Measurements from ENCODE around the gene YIPF6. TPM values are rescaled to one million over a fixed set of nuclear protein-coding genes. Genes with fewer than 3 reads are reported as not detected.
"Not testable (repeated sequence)": the region's sequence is repeated elsewhere in the genome, so short reads cannot be mapped to it uniquely, and the experiment has no call there.

The YIPF6 gene
- total RNA-seq, 2 experiments from 2014 or later = 14.3 to 15.9 TPM

DNA sequence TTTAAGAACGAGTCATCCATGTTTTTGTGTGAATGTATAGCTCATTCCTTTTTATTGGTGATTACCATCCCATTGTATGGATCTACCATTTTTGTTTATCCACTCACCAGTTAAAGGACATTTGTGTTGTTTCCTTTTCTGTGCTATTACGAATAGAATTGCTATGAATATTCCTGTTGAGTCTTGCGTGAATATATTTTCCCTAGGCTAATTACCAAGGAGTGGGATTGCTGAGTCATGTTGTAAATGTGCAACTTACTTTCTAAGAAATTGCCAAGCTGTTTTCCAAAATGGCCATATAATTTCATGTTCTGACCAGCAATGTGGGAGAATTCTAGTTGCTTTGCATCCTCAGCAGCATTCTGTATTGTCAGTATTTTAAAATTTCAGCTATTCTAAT lies 51.3 kb downstream of the YIPF6 start:
- Mint-ChIP-seq H3K27ac (no peak overlapping the region), H3K36me3 (ENCODE audit: low read depth) (no peaks in the 10 kb centered on the region), H3K9me3 (no peaks in the 10 kb centered on the region), H3K4me3 (no peak overlapping the region), H3K4me1 (ENCODE audit: low read depth) (no peaks in the 10 kb centered on the region), H3K27me3 (no peaks in the 10 kb centered on the region)
- CTCF ChIA-PET = no interaction called here
- POLR2A ChIA-PET = no interaction called here
- TF ChIP-seq CTCF (IDR thresholded peaks at IDR 0.05) = no peak
- intact Hi-C loops (cut with micrococcal nuclease) = no loop called here
- ATAC-seq (no peak), DNase-seq (no peak)

GRCh38 chrX:68556036-68556435 lies 57.2 kb downstream of the YIPF6 start:
- Mint-ChIP-seq H3K27me3 (no peaks in the 10 kb centered on the region), H3K4me1 (ENCODE audit: low read depth) (no peaks in the 10 kb centered on the region), H3K4me3 (no peak overlapping the region), H3K9me3 (no peaks in the 10 kb centered on the region), H3K36me3 (ENCODE audit: low read depth) (peaks cover 6% of the 10 kb centered on the region), H3K27ac (no peak overlapping the region)
- CTCF ChIA-PET = no interaction called here
- POLR2A ChIA-PET = no interaction called here
- intact Hi-C loops (cut with micrococcal nuclease) = no loop called here
- ATAC-seq = no peak
- no peak for TF ChIP-seq CTCF (IDR thresholded peaks at IDR 0.05)
- DNase-seq = no peak

DNA sequence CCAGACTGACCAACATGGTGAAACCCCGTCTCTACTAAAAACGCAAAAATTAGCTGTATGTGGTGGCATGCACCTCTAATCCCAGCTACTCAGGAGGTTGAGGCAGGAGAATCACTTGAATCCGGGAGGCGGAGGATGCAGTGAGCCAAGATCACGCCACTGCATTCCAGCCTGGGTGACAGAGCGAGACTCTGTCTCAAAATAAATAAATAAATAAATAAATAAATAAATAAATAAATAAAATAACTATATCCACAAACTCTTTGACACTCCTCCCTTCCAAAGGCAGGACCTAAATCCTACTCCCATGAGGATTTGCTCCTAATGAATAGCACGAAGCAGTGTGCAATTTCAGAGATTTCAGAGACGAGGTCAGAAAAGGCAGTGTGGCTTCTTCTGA lies 58.3 kb downstream of the YIPF6 start:
- ATAC-seq; H3K4me3 Mint-ChIP-seq; intact Hi-C loops (cut with micrococcal nuclease); H3K4me1 Mint-ChIP-seq (ENCODE audit: low read depth); H3K27me3 Mint-ChIP-seq; H3K9me3 Mint-ChIP-seq; POLR2A ChIA-PET; DNase-seq; H3K27ac Mint-ChIP-seq; CTCF ChIA-PET: not testable (repeated sequence)
- H3K36me3 Mint-ChIP-seq (ENCODE audit: low read depth) = peaks cover 10% of the 10 kb centered on the region

GRCh38 chrX:68559905-68560304 lies 61.1 kb downstream of the YIPF6 start:
- ATAC-seq; H3K4me1 Mint-ChIP-seq (ENCODE audit: low read depth); H3K27ac Mint-ChIP-seq; H3K27me3 Mint-ChIP-seq; intact Hi-C loops (cut with micrococcal nuclease); CTCF ChIA-PET; H3K4me3 Mint-ChIP-seq; H3K9me3 Mint-ChIP-seq; DNase-seq; POLR2A ChIA-PET: not testable (repeated sequence)
- peaks cover 16% of the 10 kb centered on the region for H3K36me3 Mint-ChIP-seq (ENCODE audit: low read depth)

DNA sequence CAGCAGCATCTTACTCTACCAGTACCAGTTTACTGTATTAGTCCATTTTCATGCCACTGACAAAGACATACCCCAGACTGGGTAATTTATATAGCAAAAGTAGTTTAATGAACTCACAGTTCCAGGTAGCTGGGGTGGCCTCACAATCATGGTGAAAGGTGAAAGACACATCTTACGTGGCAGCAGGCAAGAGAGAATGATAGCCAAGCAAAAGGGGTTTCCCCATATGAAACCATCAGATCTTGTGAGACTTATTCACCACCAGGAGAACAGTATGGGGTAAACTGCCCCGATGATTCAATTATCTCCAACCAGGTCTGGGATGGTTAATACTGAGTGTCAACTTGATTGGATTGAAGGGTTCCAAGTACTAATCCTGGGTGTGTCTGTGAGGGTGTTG lies 69.3 kb downstream of the YIPF6 start:
- Mint-ChIP-seq H3K27me3 (no peaks in the 10 kb centered on the region), H3K36me3 (ENCODE audit: low read depth) (peaks cover 10% of the 10 kb centered on the region), H3K9me3 (peaks cover under 1% of the 10 kb centered on the region), H3K4me1 (ENCODE audit: low read depth) (peaks cover 30% of the 10 kb centered on the region), H3K4me3 (no peak overlapping the region), H3K27ac (peak overlapping the region; percentile 30)
- TF ChIP-seq CTCF (IDR thresholded peaks at IDR 0.05) = no peak
- intact Hi-C loops (cut with micrococcal nuclease) = no loop called here
- DNase-seq (peak; percentile 24), ATAC-seq (peak; percentile 45)
- ChIA-PET POLR2A (no interaction called here), CTCF (no interaction called here)

- DNase-seq = no peak
- Mint-ChIP-seq H3K9me3 (no peaks in the 10 kb centered on the region), H3K4me1 (ENCODE audit: low read depth) (peaks cover 30% of the 10 kb centered on the region), H3K27ac (no peak overlapping the region), H3K27me3 (no peaks in the 10 kb centered on the region), H3K36me3 (ENCODE audit: low read depth) (peaks cover 8% of the 10 kb centered on the region), H3K4me3 (no peak overlapping the region)
- ChIA-PET POLR2A (no interaction called here), CTCF (interaction anchor here (1.4 kb wide), 1 partner anchor 140 kb away, joined by 5 read pairs; no protein-coding TSS in a partner anchor)
- no peak for TF ChIP-seq CTCF (IDR thresholded peaks at IDR 0.05)
- intact Hi-C loops (cut with micrococcal nuclease) = no loop called here
- ATAC-seq = no peak
Observed at GRCh38 chrX:68570598-68570997, 71.7 kb downstream of the YIPF6 start.
